Measurements from ENCODE around the gene GPR142.
"Not testable (repeated sequence)": the region's sequence is repeated elsewhere in the genome, so short reads cannot be mapped to it uniquely, and the experiment has no call there.

Gene GPR142

GRCh38 chr17:74394977-74395376 is 27.7 kb downstream of the GPR142 start:
- no peak for DNase-seq

DNA sequence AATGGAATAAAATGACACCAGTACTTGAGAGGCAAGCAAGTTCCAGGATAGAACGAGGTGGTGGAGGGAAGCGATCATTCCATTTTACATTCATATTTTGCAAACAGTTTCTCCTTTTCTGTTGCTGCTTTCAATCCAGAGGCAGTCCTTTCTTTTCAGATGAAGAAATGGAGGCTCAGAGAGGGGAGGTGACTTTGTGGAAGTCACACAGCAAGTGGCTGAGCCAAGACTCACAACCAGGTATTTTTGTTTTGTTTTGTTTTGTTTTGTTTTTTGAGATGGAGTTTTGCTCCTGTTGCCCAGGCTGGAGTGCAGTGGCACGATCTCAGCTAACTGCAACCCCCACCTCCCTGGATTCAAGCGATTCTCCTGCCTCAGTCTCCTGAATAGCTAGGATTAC is 29.3 kb downstream of the GPR142 start:
- no peak for DNase-seq

GRCh38 chr17:74402048-74402447 is 34.7 kb downstream of the GPR142 start:
- no peak for DNase-seq

DNA sequence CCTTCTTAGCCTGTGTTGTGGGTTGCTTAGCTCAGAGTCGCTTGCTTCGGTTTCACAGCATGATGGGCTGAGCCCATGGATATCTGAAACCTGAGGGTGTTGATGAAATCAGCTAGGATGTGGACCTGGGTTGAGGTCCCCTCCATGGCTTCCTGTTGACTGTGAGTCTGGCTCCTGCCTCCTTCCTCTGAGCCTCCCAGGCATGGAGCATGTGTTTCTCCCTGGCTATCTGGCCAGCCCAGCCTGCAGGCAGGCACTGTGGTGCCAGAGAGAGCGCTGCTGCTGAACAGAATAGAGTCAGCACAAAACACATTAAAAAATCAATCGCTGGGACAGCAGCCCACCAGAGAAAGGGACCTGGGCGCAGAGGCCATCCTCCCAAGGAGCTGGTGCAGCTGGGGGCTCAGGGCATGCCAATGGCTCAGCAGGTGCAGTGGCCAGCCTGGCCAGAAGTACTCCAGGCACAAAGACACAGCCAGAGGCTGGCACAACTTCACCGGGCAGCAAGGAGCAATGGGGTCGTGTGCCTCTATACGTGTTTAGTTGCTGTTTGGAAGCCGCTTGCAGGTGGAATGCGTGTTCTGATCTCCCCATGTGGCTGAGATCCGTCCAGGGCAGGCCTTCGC is 36.3 kb downstream of the GPR142 start:
- DNase-seq, result no peak

DNA sequence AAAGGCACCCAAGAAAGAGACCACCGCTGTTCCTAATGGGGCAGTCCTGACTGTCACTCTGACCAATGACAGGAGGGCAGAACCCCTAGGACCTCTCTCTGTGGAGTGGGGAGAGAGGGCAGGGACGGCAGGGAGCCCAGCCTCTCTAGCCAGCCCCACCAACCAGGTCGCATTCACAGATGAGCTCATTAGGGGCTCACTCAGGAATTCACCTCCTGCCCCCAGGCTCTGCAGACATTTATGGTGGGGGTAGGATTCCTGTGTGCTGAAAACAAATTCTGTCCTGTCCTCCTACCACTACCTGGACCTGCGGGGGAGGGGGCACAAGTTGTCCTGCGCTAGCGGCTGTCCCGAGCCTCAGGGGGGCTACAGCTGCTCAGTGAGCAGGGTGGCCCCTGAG is 36.9 kb downstream of the GPR142 start:
- DNase-seq, result no peak

- no peak for DNase-seq
Measured at GRCh38 chr17:74404789-74405188, 37.5 kb downstream of the GPR142 start.

DNA sequence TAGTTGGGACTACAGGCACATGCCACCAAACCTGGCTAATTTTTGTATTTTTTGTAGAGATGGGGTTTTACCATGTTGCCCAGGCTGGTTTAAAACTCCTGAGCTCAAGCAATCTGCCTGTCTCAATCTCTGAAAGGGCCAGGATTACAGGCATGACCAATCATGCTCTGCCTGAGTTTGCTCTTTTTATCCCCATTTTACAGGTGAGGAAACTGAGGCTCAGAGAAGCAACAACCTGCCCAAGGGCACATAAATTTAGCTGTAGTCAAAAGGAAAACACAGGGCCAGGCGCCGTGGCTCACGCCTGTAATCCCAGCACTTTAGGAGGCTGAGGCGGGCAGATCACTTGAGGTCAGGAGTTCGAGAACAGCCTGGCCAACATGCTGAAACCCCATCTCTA is 38.0 kb downstream of the GPR142 start:
- not testable (repeated sequence) for DNase-seq

DNA sequence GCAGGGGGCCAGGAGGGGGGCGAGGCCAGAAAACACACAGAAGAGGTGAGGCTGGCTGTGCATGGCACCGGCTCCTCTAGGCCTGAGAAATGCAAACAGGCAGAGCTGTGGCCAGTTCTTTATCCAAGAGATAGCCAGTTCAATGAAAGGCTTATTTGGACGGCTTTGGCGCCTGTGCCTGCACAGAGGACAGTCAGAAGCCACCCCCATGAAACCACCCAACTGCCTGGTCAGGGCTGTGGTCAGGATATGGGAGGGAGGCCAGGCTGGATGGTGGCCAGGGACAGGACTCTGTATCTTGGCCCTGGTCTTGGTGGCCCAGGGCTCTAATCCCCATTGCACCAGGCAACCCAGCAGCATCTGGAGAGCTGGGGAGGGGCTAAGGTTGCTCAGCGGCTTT is 40.1 kb downstream of the GPR142 start:
- no peak for DNase-seq

DNA sequence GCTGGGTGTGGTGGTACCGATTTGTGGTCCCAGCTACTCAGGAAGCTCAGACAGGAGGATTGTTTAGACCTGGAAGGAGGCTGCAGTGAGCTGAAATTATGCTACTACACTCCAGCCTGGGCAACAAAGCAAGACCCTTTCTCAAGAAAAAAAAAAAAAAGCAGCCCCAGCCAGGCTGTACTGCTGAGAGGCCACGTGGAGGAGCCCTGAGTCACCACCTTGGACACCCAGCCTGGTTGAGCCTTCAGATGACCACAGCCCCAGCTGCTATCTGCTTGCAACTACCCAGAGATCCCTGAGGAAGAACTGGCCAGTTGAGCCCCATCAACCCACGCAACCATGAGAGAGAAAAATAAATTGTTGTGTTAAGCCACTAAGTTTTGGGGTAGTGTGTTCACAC is 41.0 kb downstream of the GPR142 start:
- no peak for DNase-seq

DNA sequence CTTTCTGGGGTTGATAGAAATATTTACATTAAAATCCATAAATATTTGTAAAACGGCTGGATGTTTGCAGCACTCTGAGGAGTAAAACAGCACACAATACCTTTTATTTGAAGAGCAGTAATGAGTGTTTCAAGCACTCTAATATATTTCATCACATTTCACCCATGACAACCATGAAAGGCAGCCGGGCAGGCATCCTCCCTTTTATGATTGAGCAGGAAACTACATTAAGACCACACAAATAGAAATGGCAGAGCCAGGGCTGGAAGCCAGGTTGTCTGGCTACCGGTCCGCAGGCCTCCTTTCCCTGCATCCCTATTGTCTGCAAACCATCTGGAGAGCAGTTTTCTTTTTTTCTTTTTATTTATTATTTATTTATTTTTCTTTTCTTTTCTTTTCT is 41.5 kb downstream of the GPR142 start:
- no peak for DNase-seq

GRCh38 chr17:74410001-74410443 is 42.7 kb downstream of the GPR142 start:
- no peak for DNase-seq

GRCh38 chr17:74412581-74412980 is 45.3 kb downstream of the GPR142 start:
- DNase-seq, result no peak

GRCh38 chr17:74413491-74413890 is 46.2 kb downstream of the GPR142 start:
- no peak for DNase-seq

DNA sequence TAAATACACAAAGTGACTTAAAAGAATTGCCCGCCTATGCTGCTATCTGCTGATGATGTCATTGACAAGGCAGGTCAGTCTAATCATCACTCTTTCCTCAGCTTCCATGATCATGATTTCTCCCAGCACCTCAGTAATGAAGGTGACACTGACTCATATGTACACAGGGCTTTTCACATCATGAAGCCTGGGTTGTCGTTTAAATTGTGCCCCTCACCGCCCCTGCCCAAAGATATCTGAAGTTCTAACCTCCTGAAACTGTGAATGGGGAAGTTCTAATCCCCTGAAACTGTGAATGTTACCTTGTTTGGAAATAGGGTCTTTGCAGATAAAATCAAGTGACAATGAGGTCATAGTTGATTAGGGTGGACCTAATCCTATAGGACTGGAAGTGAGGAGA is 47.2 kb downstream of the GPR142 start:
- DNase-seq, result no peak

DNA sequence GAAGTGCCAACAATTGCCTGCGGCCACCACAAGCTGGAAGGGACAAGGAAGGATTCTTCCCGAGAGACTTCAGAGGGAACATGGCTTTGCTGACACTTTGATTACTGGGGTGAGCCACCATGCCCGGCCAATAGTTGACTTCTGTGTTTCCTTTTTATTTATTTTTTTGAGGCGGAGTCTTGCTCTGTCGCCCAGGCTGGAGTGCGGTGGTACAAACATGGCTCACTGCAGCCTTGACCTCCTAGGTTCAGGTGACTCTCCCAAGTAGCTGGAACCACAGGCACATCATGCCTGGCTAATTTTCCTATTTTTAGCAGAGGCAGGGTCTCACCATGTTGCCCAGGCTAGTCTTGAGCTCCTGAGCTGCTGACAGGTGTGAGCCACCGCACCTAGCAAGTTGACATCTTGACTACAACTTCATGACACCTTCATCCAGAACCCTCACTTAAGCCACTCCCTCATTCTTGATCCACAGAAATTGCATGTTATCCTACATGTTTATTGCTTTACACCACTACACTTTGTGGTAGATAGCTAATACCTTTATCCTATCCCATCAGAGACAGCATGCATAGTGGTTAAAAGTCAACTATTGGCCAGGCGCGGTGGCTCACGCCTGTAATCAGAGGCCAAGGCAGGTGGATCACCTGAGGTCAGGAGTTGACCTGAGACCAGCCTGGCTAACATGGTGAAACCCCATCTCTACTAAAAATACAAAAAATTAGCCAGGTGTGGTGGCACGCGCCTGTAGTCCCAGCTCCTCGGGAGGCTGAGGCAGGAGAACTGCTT is 48.5 kb downstream of the GPR142 start:
- DNase-seq, result no peak

DNA sequence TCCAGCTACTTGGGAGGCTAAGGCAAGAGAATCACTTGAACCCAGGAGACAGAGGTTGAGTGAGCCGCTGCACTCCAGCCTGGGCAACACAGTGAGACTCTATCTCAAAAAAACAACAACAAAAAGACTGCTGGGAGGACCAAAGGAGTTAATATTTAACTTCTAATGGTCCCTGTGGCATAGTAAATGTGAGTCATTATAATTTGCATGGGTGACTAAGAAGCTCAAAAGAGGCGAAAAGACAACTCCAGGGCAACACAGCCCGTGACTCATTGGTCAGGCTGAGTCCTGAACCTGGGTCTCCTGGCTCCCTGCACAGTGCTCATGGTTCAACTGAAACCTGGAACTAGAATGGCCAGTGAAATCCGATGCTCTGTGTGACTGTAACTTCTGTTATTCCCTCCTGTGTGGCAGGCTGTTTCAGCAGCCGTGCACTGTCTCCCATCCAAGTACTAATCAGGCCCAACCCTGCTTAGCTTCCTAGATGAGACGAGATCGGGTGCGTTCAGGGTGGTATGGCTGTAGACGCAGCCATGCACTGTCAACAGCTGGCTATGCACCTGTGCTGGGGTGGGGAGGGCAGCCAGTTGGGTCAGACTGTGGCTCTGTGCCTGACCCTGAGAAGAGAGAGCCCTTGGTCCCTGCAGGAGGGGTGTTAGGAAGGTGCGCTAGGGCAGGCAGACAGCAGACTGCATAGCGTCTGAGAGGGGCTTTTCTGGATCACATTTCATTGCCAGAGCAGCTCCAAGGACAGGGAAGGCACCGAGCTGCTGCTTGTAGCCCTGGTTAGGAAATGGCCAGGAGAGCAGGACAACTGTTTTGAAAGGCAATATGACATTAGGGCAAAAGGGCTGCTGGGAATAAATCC is 50.1 kb downstream of the GPR142 start:
- no peak for DNase-seq

DNA sequence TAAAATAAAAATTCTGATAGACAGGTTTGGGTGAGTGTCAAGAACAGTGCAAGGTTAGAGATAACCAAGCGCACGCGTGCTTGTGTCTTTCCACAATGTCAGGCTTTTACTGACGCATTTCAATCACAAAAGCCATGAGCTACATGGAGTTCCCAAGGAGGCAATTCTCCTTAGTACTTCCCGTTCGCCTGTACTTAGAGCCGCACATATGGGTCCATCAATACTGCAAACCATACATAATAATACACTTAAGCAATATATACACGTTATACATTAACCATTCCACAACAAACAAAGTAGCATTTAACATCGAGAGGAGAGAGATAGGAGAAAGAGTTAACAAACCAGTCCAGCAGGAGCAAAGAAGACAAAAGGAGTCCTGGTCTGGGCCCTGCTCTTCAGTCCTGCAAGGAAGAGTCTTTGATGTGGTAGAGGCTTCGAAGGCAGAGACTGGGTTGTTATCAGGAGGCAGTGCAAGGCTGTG is 52.7 kb downstream of the GPR142 start:
- DNase-seq, result no peak

Data from CD4-positive, alpha-beta T cell treated with Interleukin-1 beta for 1 hour (primary cell).